Bronchial epithelial cell (primary cell): ENCODE measurements around the gene PXYLP1. TPM values are rescaled to one million over a fixed set of nuclear protein-coding genes. Genes with fewer than 3 reads are reported as not detected.
A peak's percentile ranks its signal among the peaks of the same experiment; 100 is the strongest.

ENCODE experiments used
- DNase-seq: peaks from one replicate; pipeline ENCODE4 v3.0.0-alpha.2; 2010; ENCODE audit warnings: low read depth
- FAIRE-seq: peaks from 2 replicates; lab custom pipeline; 2011; peaks lifted over from hg19 to GRCh38; lab: Jason Lieb, UNC
- H3K27me3 ChIP-seq: 2 replicates; pipeline ENCODE4 v1.5.1; 2011; ENCODE audit warnings: low read length; ENCODE audit not compliant: control insufficient read depth, insufficient read depth
- H3K36me3 ChIP-seq: 2 replicates; pipeline ENCODE4 v1.5.1; 2011; ENCODE audit warnings: low read length; ENCODE audit not compliant: control insufficient read depth, insufficient read depth
- H3K4me3 ChIP-seq: 2 replicates; pipeline ENCODE4 v1.5.1; 2011; ENCODE audit warnings: mild to moderate bottlenecking, low read depth, low read length, control low read depth
- total RNA-seq: library from RNA; depleted of rRNA; stranded (reverse); fragments of >200 nt; gene quantifications from 2 replicates; pipeline ENCODE4 v1.2.1, GENCODE V29; 2014
- TF ChIP-seq, protein P1 (sequence below): IDR thresholded peaks from 2 replicates; pipeline ENCODE4 v1.5.1; 2011; ENCODE audit warnings: mild to moderate bottlenecking, moderate library complexity, low read length, control low read depth, inconsistent platforms; ENCODE audit not compliant: insufficient read depth, severe bottlenecking

PXYLP1 gene
- total RNA-seq, 1 donor from 2014 or later, result 9.0 TPM

GRCh38 chr3:141230293-141230692, 1.3 kb upstream of the PXYLP1 start:
- TF ChIP-seq, protein P1, sequence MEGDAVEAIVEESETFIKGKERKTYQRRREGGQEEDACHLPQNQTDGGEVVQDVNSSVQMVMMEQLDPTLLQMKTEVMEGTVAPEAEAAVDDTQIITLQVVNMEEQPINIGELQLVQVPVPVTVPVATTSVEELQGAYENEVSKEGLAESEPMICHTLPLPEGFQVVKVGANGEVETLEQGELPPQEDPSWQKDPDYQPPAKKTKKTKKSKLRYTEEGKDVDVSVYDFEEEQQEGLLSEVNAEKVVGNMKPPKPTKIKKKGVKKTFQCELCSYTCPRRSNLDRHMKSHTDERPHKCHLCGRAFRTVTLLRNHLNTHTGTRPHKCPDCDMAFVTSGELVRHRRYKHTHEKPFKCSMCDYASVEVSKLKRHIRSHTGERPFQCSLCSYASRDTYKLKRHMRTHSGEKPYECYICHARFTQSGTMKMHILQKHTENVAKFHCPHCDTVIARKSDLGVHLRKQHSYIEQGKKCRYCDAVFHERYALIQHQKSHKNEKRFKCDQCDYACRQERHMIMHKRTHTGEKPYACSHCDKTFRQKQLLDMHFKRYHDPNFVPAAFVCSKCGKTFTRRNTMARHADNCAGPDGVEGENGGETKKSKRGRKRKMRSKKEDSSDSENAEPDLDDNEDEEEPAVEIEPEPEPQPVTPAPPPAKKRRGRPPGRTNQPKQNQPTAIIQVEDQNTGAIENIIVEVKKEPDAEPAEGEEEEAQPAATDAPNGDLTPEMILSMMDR, result no peak
- Histone ChIP-seq H3K36me3 (no peaks in the 10 kb centered on the region), H3K27me3 (no peaks in the 10 kb centered on the region), H3K4me3 (no peak overlapping the region)
- DNase-seq, result no peak
- no peak for FAIRE-seq

- TF ChIP-seq, protein P1, result no peak
- FAIRE-seq (no peak), DNase-seq (peak; percentile 15)
- Histone ChIP-seq H3K36me3 (no peaks in the 10 kb centered on the region), H3K4me3 (peak overlapping the region; percentile 71), H3K27me3 (no peaks in the 10 kb centered on the region)
Measured at GRCh38 chr3:141231952-141232823, 563 bp downstream of the PXYLP1 start.

DNA sequence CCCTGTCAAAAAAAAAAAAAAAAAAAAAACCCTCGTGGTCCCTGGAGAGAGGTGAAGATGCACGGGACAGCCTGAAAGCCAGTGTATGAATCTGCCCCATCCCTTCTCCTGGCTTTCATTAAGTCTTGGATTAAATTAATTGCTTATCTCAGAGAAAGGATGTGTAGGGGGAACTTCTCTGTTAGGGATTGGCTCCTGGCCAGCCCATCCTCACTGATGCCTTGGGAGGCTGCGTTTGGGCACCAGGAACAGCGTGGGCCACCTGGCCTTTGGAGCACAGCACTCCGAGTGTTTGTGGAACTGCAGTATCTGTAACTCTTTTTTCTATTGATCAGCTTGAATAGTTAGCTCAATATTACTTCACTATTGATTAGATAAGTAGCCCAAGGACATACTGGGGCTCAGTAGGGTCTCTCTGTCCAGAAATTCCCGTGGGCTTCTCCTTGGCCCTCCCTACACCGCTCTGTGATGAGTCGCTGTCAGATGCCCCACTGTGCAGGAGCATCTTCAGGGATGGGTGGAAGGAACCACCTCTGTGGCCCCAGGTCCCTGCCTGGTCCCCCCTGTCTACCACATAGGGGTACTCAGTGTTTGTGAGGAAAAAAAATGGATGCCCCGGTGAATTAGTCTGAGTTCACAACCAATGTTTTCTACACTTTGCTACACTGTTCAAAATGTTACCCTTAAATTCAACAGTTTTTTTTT, 2.0 kb downstream of the PXYLP1 start:
- FAIRE-seq, result no peak
- Histone ChIP-seq H3K4me3 (no peak overlapping the region), H3K36me3 (no peaks in the 10 kb centered on the region), H3K27me3 (no peaks in the 10 kb centered on the region)
- no peak for DNase-seq
- TF ChIP-seq, protein P1, result no peak

- DNase-seq, result no peak
- Histone ChIP-seq H3K4me3 (no peak overlapping the region), H3K36me3 (no peaks in the 10 kb centered on the region), H3K27me3 (no peaks in the 10 kb centered on the region)
- TF ChIP-seq, protein P1, result no peak
- no peak for FAIRE-seq
Measured at GRCh38 chr3:141234283-141234682, 2.7 kb downstream of the PXYLP1 start.

GRCh38 chr3:141235661-141236171, 4.1 kb downstream of the PXYLP1 start:
- DNase-seq (no peak), FAIRE-seq (no peak)
- no peaks in the 10 kb centered on the region for H3K36me3 ChIP-seq
- H3K4me3 ChIP-seq, result no peak overlapping the region
- TF ChIP-seq, protein P1, result peak; percentile 12
- no peaks in the 10 kb centered on the region for H3K27me3 ChIP-seq
